GM12878 (cell line): ENCODE measurements around the gene TRIP12. TPM values are rescaled to one million over a fixed set of nuclear protein-coding genes. Genes with fewer than 3 reads are reported as not detected.
A peak's percentile ranks its signal among the peaks of the same experiment; 100 is the strongest.

Experiments
- ATAC-seq: fragments of 200-7000 bp; cut with Tn5 transposase; 3 replicates; pipeline ENCODE4 v1.9.1; 2020; ENCODE audit warnings: mild to moderate bottlenecking, moderate library complexity
- BruUV-seq: library from RNA; stranded (reverse); fragments of 400-500 nt; replicated peaks from 2 replicates; lab custom pipeline; 2021; lab: Mats Ljungman, UMichigan
- CTCF ChIA-PET: fragments of 300-600 bp; sonication (Branson Sonifier 250); formaldehyde crosslinking; extraction: SDS; loops from one replicate; lab custom pipeline; 2021; ENCODE audit warnings: inconsistent platforms; lab: Yijun Ruan, JAX
- POLR2A ChIA-PET: fragments of 350-600 bp; formaldehyde crosslinking; extraction: SDS; loops from one replicate; lab custom pipeline; 2021; ENCODE audit warnings: inconsistent platforms; lab: Charles Lee
- RAD21 ChIA-PET: fragments of 300-600 bp; sonication (Branson Sonifier 250); formaldehyde crosslinking; loops from one replicate; lab custom pipeline; 2023; ENCODE audit warnings: antibody characterized with exemption; ENCODE audit not compliant: unreplicated experiment; lab: Charles Lee
- SMC1A ChIA-PET: fragments of 300-600 bp; sonication (Branson Sonifier 250); formaldehyde crosslinking; loops from one replicate; lab custom pipeline; 2023; ENCODE audit not compliant: unreplicated experiment, uncharacterized antibody; lab: Charles Lee
- DNase-seq: peaks from one replicate; pipeline ENCODE4 v3.0.0-alpha.2; 2011; ENCODE audit warnings: low read depth, low spot score
- FAIRE-seq: peaks from 3 replicates; lab custom pipeline; 2011; peaks lifted over from hg19 to GRCh38; lab: Jason Lieb, UNC
- H2AFZ ChIP-seq: 2 replicates; pipeline ENCODE4 v1.6.0; 2011; ENCODE audit warnings: low read depth, low read length, control low read depth; ENCODE audit not compliant: control insufficient read depth
- H3K27ac ChIP-seq: 2 replicates; pipeline ENCODE4 v1.5.1; 2011; ENCODE audit warnings: control low read depth; ENCODE audit not compliant: control insufficient read depth, insufficient read depth
- H3K27me3 ChIP-seq, 2 experiments: replicated peaks in 1 of 2; 2 replicates each; pipeline versions ENCODE4 v1.6.0 to v1.6.1; 2011; ENCODE audit warnings: low read length in 1 of 2; ENCODE audit not compliant: control insufficient read depth in 2 of 2, insufficient read depth in 2 of 2
- H3K36me3 ChIP-seq, 2 experiments: 2 replicates each; pipeline ENCODE4 v1.5.1; 2011; ENCODE audit warnings: low read length in 1 of 2; ENCODE audit not compliant: control insufficient read depth in 2 of 2, insufficient read depth in 2 of 2
- H3K4me1 ChIP-seq: 2 replicates; pipeline ENCODE4 v1.6.1; 2011; ENCODE audit warnings: mild to moderate bottlenecking, low read length, moderate library complexity, mixed read lengths; ENCODE audit not compliant: control insufficient read depth, insufficient read depth
- H3K4me2 ChIP-seq: 2 replicates; pipeline ENCODE4 v1.6.0; 2011; ENCODE audit warnings: control low read depth; ENCODE audit not compliant: control insufficient read depth, insufficient read depth
- H3K4me3 ChIP-seq: fragments of 200-600 bp; sonication (generic); 2 replicates; pipeline ENCODE4 v1.5.1; 2016
- H3K79me2 ChIP-seq: 2 replicates; pipeline ENCODE4 v1.6.0; 2011; ENCODE audit warnings: low read length; ENCODE audit not compliant: control insufficient read depth, insufficient read depth
- H3K9ac ChIP-seq: 2 replicates; pipeline ENCODE4 v1.8.0; 2011; ENCODE audit warnings: low read length, control low read depth, mixed read lengths; ENCODE audit not compliant: control insufficient read depth, insufficient read depth
- H3K9me3 ChIP-seq: replicated peaks from 3 replicates; pipeline ENCODE4 v1.5.1; 2011; ENCODE audit warnings: mild to moderate bottlenecking, low read length; ENCODE audit not compliant: control insufficient read depth, insufficient read depth
- H4K20me1 ChIP-seq: 2 replicates; pipeline ENCODE4 v1.6.0; 2011; ENCODE audit not compliant: control insufficient read depth, insufficient read depth
- ASH2L ChIP-seq: fragments of 300-600, 200-600 bp; sonication (generic); IDR thresholded peaks from 2 replicates; pipeline ENCODE4 v1.6.1; 2017; ENCODE audit warnings: low read depth, mild to moderate bottlenecking, borderline replicate concordance
- BACH1 ChIP-seq: fragments of 450-650 bp; IDR thresholded peaks from 2 replicates; pipeline ENCODE4 v1.6.1; 2017; ENCODE audit warnings: mild to moderate bottlenecking, borderline replicate concordance
- BCL11A ChIP-seq: IDR thresholded peaks from 2 replicates; pipeline ENCODE4 v1.6.1; 2011; ENCODE audit warnings: low read depth, low read length
- BHLHE40 ChIP-seq, 2 experiments: fragments of 450-650 bp in 1 of 2; IDR thresholded peaks; 2 replicates each; pipeline ENCODE4 v1.6.1; 2011 to 2017; ENCODE audit warnings: low read depth in 2 of 2, borderline replicate concordance in 1 of 2, improper control_type of control experiment in 1 of 2, low read length in 1 of 2, mild to moderate bottlenecking in 1 of 2
- BRCA1 ChIP-seq: IDR thresholded peaks from 2 replicates; pipeline ENCODE4 v1.6.1; 2011; ENCODE audit warnings: low read depth, low read length, improper control_type of control experiment
- EGR1 ChIP-seq, 2 experiments: IDR thresholded peaks; 1 replicate in 1 of 2; 2 replicates in 1 of 2; pipeline ENCODE4 v1.6.1; 2011 to 2012; ENCODE audit warnings: low read depth in 2 of 2, low read length in 2 of 2, borderline replicate concordance in 1 of 2, mild to moderate bottlenecking in 1 of 2, moderate library complexity in 1 of 2
- KDM1A ChIP-seq: fragments of 200-600 bp; sonication (generic); IDR thresholded peaks from 2 replicates; pipeline ENCODE4 v1.6.1; 2016; ENCODE audit warnings: borderline replicate concordance
- MYB ChIP-seq: fragments of 150-350 bp; IDR thresholded peaks from 2 replicates; pipeline ENCODE4 v1.6.1; 2014; ENCODE audit warnings: mild to moderate bottlenecking, low read depth, low read length, borderline replicate concordance
- MYC ChIP-seq: IDR thresholded peaks from 2 replicates; pipeline ENCODE4 v1.6.1; 2011; ENCODE audit warnings: mild to moderate bottlenecking, low read length, moderate library complexity, inconsistent platforms; ENCODE audit not compliant: insufficient read depth, insufficient replicate concordance, insufficient read length, severe bottlenecking
- NFXL1 ChIP-seq: fragments of 450-650 bp; IDR thresholded peaks from 2 replicates; pipeline ENCODE4 v1.6.1; 2017; ENCODE audit warnings: antibody characterized with exemption, mild to moderate bottlenecking, borderline replicate concordance
- NRF1 ChIP-seq: conservative IDR thresholded peaks from 2 replicates; pipeline ENCODE4 v1.6.1; 2011; ENCODE audit warnings: mild to moderate bottlenecking, low read depth, low read length, improper control_type of control experiment
- POLR2AphosphoS2 ChIP-seq: IDR thresholded peaks from 2 replicates; pipeline ENCODE4 v1.6.1; 2011; ENCODE audit warnings: low read depth, mild to moderate bottlenecking, low read length, improper control_type of control experiment, moderate library complexity
- REST ChIP-seq: IDR thresholded peaks from 2 replicates; pipeline ENCODE4 v1.6.1; 2012; ENCODE audit warnings: mild to moderate bottlenecking, low read depth, low read length
- SP1 ChIP-seq: IDR thresholded peaks from one replicate; pipeline ENCODE4 v1.6.1; 2011; ENCODE audit warnings: low read depth, low read length
- SUPT20H ChIP-seq: IDR thresholded peaks from 2 replicates; pipeline ENCODE4 v1.6.1; 2011; ENCODE audit warnings: low read depth, mild to moderate bottlenecking, low read length, moderate library complexity, borderline replicate concordance; ENCODE audit not compliant: control insufficient read depth
- TCF7 ChIP-seq: IDR thresholded peaks from 2 replicates; pipeline ENCODE4 v1.6.1; 2014; ENCODE audit warnings: antibody characterized with exemption, borderline replicate concordance
- ZNF24 ChIP-seq: fragments of 450-650 bp; IDR thresholded peaks from 2 replicates; pipeline ENCODE4 v1.6.1; 2017; ENCODE audit warnings: antibody characterized with exemption, mild to moderate bottlenecking
- WGBS: methylation state at CpG from one replicate; pipeline ENCODE4 v1.1.6; 2016; ENCODE audit warnings: low lambda C conversion rate; ENCODE audit not compliant: insufficient replicate concordance, insufficient coverage; ENCODE audit errors: missing lambda C conversion rate; 5-methylcytosine and 5-hydroxymethylcytosine counted together
- in situ Hi-C: fragments of 300-500 bp; cut with MboI; formaldehyde crosslinking; loops from 9 replicates; pipeline ENCODE4 v1.14.3; 2018; ENCODE audit warnings: mixed read lengths
- intact Hi-C: fragments of 100-400 bp; cut with micrococcal nuclease; formaldehyde crosslinking; loops from one replicate; pipeline ENCODE4 v1.14.2; 2022; ENCODE audit not compliant: unreplicated experiment
- polyA plus RNA-seq, 11 experiments: library from polyadenylated mRNA; depleted of rRNA in 4 of 11; unstranded in 6 of 11; stranded (reverse) in 5 of 11; fragments of >200 nt; fragmentation: Nextera tagmentation in 4 of 11; fragmentation: Illumina TruSeq in 1 of 11; extraction: Ambion mirVana in 4 of 11; extraction: Trizol in 1 of 11; gene quantifications; 1 replicate in 1 of 11; 2 replicates in 10 of 11; pipeline versions ENCODE4 v1.2.1 to v1.2.3, GENCODE V29; 2011 to 2016; ENCODE audit warnings: inconsistent platforms in 2 of 11, missing spikeins in 2 of 11, low read depth in 1 of 11
- total RNA-seq, 4 experiments: library from RNA; depleted of rRNA in 3 of 4; stranded (reverse); fragments of >200 nt in 3 of 4; fragmentation: Illumina TruSeq in 1 of 4; extraction: Trizol in 1 of 4; gene quantifications; 2 replicates each; pipeline versions ENCODE4 v1.2.1 to v1.2.3, GENCODE V29; 2013 to 2021
- TF ChIP-seq, protein P1 (sequence below): IDR thresholded peaks from 2 replicates; pipeline ENCODE4 v1.6.1; 2012; ENCODE audit warnings: low read depth, low read length, improper control_type of control experiment

TRIP12 gene
- total and polyA plus RNA-seq, 10 of the 15 experiments (the other 5 are each of a cell fraction or from before 2014, with no cell fraction given) = 23.1 to 207 (median 97.0) TPM

DNA sequence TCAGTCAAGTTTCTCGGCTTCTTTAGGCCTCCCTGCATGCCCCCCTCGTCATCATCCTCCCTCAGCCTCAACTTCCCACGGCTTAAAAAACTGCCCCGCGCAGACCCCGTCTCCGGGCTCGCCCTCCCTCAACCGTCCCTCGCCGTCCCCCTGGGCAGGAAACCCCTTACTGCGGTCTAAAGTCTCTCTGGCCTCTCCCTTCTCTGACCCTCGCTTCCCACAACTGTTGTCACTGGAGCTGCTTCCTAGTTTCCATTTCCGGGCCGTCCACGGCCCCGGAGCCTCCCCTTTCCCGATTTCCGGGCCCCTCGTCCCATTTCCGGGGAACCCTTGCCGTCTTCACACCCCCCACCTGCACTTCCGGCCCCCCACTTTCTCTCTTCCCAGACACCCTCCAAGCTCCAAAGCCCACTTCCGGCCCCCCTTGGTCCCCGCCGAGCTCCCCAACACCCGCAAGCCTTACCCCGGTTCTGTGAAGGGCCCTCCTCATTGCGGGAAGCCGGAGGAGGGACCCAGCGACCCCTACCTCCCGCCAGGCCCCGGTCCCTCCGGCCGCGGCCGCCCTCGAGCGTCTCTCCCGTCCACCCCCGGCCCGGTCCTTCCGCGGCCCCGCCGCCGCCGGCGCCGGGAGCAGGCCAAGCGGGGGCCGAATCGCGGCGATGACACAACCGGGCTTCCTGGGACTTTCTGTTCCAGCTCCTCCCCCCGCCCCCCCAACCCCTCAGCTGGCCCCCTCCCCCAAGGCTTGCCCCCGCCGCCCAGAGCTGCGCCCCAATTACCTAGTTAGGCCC is 513 bp downstream of the TRIP12 start:
- WGBS = under 1% methylated on average over 46 of the region's 60 CpGs
- no peaks in the 10 kb centered on the region for H3K27me3 ChIP-seq
- ChIA-PET RAD21 (interaction anchor here (0.9 to 2.1 kb wide), 9 partner anchors 9 to 99 kb away, joined by 3 to 16 read pairs (median 4); no protein-coding TSS in a partner anchor), CTCF (interaction anchor here (0.6 to 4.6 kb wide), 6 partner anchors 11 to 140 kb away, joined by 3 to 31 read pairs (median 4); no protein-coding TSS in a partner anchor), SMC1A (interaction anchor here (0.6 to 2.1 kb wide), 10 partner anchors 9 to 307 kb away, joined by 3 to 7 read pairs (median 4); no protein-coding TSS in a partner anchor), POLR2A (interaction anchor here (0.9 to 1.2 kb wide), 3 partner anchors 10 to 99 kb away, joined by 3 to 11 read pairs (median 7); no protein-coding TSS in a partner anchor)
- H3K9ac ChIP-seq = peak overlapping the region; percentile 89
- peaks cover 53% of the 10 kb centered on the region for H3K79me2 ChIP-seq
- peak overlapping the region; percentile 98 for H3K27ac ChIP-seq
- H3K4me3 ChIP-seq = peak overlapping the region; percentile 83
- H3K4me1 ChIP-seq = no peaks in the 10 kb centered on the region
- DNase-seq (no peak), FAIRE-seq (peak; percentile 64), ATAC-seq (peak; percentile 44)
- intact Hi-C loops = loop anchor here (2.0 kb wide), 1 partner anchor 80 kb away; no protein-coding TSS in a partner anchor
- H3K36me3 ChIP-seq = peaks cover 2 to 6% of the 10 kb centered on the region in 2 experiments; a peak in 2 of 4 replicates
- no TSS peak for BruUV-seq
- H3K4me2 ChIP-seq = peak overlapping the region; percentile 62; the same call in 1 of the 2 replicates
- in situ Hi-C loops = no loop called here
- no peaks in the 10 kb centered on the region; the same call in 2 of the 3 replicates for H3K9me3 ChIP-seq
- no peaks in the 10 kb centered on the region; the same call in 1 of the 2 replicates for H4K20me1 ChIP-seq
- H2AFZ ChIP-seq = peak overlapping the region; percentile 33
- TF ChIP-seq BRCA1 (no peak), POLR2AphosphoS2 (no peak), BCL11A (no peak), TCF7 (no peak), SUPT20H (no peak), ZNF24 (no peak), NRF1 (no peak), MYB (no peak), REST (no peak), KDM1A (no peak), BACH1 (no peak; the same call in 1 of the 2 replicates), NFXL1 (no peak), BHLHE40 (IDR thresholded peaks at IDR 0.05; ENCODE audit: borderline replicate concordance in 1 of 2, low read depth in 2 of 2, low read length in 1 of 2) (no peak), MYC (no peak), ASH2L (no peak), EGR1 (IDR thresholded peaks at IDR 0.05; ENCODE audit: borderline replicate concordance in 1 of 2, low read depth in 2 of 2, low read length in 2 of 2) (peak in 1 of 2 experiments; percentile 83; a peak in 2 of 3 replicates), SP1 (no peak)
- TF ChIP-seq, protein P1, sequence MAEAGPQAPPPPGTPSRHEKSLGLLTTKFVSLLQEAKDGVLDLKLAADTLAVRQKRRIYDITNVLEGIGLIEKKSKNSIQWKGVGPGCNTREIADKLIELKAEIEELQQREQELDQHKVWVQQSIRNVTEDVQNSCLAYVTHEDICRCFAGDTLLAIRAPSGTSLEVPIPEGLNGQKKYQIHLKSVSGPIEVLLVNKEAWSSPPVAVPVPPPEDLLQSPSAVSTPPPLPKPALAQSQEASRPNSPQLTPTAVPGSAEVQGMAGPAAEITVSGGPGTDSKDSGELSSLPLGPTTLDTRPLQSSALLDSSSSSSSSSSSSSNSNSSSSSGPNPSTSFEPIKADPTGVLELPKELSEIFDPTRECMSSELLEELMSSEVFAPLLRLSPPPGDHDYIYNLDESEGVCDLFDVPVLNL = no peak
